HL-60/S4 treated with retinoic acid at 250 ng/mL for 4 days and 3 days (cell line): ENCODE results near the gene DYNLL1.
"Not testable (repeated sequence)": the region's sequence is repeated elsewhere in the genome, so short reads cannot be mapped to it uniquely, and the experiment has no call there.

Source experiments
- in situ Hi-C: fragments of 300-500 bp; cut with MboI; formaldehyde crosslinking; loops from 2 replicates; pipeline ENCODE4 v1.7.0; 2022; ENCODE audit warnings: low sequenced_read_pairs

Gene DYNLL1

DNA sequence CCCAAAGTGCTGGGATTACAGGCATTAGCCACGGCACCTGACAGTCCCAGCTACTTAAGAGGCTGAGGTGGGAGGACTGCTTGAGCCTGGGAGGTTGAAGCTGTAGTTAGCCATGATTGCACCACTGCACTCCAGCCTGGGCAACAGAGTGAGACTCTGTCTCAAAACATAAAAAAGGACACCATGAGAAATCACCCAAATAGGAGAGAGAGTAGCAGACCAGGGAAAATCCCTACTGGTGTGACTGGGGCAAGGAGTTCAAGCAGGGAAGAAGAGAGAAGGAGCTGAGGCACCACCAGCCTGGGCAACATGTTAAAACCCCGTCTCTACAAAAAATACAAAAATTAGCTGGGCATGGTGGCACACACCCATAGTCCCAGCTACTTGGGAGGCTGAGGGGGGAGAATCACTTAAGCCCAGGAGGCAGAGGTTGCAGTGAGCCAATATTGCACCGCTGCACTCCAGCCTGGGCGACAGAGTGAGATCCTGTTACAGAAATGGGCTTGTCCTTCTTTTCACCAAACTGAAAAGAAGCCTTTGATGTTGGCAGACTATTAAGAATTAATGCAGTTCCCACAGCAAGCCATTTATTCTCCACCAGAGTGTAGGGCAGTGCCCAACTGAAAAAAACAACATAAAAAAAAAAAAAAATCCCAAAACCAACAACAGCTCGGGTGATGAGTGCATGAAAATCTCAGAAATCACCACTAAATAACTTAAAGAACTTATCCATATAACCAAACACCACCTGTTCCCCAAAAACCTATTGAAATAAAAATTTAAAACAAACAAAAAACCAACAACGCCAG is 21.9 kb upstream of the DYNLL1 start:
- in situ Hi-C loops: no loop called here

DNA sequence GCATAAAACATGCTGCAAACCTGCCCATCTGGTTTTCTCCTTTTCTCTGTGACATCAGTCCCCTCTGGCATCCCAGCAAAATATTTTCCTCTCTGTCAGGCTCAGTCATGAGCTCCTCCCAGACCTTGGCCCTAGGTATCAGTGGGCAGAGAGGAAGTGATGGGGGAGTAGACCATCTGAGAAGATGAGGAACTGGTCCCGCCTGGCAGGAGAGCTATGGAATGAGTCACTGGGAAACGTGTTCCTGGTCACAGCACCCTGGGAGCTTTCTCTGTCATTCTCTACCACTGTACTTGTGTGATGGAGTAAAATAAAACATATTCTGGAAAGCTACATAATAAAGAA is 21.3 kb upstream of the DYNLL1 start:
- in situ Hi-C loops: no loop called here

DNA sequence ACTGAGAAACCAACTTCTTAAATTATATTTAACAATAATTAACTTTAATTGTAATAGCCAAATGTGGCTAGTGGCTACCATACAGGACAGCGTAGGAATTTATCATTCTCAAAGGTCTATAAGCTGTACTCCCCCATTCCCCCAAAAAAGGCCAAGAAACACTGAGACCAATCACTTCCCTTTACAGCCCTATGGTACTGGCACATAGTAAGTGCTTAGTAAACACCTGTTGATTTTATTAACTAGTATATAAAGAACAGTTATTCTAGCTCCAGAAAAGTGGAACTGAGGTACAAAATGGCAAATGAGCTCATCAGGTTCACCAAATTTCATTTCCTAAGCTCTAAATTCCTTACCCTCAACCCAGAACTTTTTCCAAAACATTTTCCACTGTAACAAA is 20.3 kb upstream of the DYNLL1 start:
- in situ Hi-C loops: no loop called here

DNA sequence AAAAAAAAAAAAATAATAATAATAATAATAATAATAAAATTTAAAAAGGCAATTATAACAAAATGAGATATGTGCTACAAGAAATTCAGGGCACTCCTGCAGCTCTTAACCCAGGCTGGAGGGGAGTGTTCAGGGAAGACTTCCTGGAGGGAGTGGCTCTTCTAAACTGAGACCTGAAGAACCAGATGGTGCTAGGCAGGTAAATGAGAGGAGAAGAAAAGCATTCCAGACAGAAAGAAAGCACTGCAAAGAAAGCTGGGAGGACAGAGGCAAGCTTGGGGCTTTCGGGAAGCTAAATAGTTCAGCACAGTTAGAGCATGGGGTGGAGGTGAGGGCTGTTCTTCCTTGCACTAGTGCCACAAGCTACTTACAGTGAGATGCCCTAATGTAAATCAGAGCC is 16.5 kb upstream of the DYNLL1 start:
- in situ Hi-C loops: no loop called here

DNA sequence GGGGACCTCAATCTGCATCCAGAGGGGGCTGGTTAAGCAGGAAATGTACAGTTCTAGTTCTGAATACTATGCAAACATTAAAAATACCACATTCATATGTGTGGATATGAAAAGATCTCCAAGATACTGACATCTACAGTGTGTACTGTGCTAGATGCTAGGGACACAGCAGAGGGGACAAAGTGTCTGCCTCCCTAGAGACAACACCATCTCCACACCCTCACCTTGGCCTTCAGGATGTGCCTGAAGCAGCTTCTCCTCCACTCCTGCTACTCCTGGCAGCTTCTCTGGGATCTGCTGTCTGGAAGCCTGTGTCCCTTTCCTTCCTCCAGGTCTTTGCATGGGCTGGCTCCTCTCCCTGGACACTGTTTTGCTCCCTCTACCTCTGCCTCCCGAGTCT is 15.7 kb upstream of the DYNLL1 start:
- in situ Hi-C loops: no loop called here

DNA sequence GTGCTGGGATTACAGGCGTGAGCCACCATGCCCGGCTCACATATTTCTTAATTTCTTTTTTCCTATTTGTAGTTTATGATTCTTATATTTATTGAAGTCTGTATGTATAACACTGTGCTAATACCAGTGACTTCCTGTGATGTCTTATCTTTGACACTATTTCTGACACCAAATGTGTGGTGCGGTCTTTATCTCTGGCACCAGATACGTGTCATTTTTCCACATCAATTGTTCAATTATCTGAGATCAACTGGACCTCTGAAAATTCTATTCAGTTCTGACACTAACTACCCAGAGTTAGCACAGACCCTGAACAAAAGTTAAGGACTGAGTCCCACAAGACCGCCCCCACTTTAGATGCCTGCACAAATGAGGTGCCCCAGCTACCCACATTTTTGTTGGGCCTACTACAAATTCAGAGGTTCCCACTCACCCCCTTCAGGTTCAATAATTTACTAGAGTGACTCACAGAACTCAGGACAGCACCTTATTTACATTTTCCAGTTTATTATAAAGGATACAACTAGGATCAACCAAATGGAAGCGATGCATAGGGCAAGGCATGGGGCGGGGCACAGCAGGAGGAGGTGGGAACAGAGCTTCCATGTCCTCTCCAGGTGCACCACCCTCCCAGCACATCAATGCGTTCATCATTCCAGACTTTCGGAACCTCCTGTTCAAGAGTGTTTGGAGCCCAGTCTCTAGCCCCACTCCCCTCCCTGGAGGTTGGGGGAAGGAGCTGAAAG is 14.7 kb upstream of the DYNLL1 start:
- in situ Hi-C loops: no loop called here

DNA sequence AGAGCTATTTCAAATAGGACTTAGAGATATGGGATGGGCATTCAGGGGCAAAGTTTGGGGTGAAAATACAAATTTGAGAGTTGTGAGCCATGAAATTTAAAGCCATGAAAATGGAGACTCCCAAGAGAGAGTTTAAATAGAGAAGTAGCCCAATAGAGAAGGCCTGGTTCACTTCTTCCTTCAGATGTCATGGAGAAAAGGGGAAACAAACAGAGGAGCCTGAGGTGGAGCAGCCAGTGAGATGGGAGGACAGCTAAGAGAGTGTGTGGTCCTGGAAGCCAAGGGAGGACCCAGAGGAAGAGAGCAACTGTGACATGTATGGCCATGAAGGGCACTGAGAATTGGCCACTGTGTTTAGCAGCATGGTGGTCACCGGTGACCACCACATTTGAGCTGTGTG is 12.3 kb upstream of the DYNLL1 start:
- in situ Hi-C loops: no loop called here

DNA sequence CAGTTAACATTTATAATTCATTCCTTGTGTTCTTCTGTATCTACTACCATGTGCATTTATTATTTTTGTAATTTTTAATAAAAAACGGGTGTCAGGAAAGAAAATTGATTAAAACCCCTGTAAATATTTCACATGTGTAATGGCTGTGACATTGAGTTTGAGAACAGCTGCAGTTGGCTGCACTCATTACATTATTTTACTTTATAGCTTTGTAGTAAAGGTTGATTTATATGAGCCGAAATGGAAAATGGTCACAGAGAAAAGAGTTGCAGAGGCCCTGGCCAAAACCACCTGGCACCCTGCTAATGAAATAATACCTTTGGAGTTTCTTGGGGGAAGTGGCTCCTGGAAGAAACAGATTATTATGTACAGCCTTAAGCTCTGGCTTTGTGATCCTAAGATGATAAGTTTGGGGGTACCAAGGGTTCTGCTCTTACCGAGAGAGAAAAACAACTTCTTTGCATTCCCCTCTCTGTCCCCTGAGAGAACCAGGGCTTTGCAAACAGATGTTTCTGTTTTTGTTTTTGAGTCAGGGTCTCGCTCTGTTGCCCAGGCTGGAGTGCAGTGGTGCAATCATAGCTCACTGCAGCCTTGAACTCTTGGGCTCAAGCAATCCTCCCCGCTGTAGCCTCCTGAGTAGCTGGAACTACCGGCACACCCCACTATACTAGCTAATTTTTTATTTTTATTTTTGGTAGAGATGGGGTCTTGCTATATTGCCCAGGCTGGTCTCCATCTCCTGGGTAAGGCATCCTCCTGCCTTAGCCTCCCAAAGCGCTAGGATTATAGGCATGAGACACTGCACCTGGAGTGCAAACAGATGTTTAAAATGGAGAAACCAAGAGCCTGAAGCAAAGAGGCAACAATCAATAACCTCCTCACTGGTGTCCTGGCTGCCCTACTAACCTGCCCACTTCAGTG is 9.7 kb upstream of the DYNLL1 start:
- in situ Hi-C loops: no loop called here

DNA sequence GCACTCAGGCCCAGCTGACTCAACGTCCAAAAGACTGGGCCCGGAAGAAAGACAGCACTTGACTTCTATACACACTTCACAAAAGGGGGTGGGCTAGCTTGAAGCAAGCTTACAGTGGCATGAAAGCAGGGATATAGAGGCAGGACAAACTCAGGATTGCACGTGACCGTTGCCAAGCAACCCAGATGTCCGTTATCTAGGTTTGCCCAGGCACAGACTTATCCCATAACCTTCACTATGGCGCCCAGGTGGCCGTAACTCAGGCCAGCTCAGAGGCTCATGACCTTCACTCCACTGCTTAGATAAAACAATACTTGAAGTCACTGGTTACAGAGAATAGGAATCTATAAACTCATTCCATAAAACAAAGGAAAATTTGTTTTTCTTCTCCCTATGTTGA is 8.4 kb upstream of the DYNLL1 start:
- in situ Hi-C loops: not testable (repeated sequence)

DNA sequence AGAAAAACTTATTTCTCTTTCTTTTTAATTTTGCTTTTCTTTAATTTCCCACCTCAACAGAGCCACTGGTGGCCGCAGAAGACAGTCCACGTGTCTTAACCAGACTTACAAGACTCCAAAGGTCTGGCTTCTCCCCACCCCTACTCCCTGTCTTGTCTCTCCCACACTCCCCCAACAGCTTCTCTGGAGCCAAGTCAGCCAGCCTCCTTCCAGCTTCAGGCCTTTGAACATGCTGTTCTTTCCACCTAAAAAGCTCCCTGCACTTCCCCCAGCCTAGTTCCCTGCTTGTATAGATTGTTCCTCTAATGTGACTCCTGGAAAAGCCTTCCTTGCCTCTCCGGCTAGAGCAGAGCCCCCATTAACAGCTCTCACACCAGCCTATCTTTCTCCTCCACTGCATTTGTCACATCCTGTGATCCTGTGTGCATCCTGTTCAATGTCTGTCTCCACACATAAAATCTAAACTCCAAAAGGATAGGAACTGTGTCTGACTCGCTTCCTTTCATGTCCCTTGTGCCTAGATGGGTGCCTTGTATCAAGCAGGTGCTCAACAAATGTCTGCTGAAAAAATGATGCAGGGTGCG is 7.8 kb upstream of the DYNLL1 start:
- in situ Hi-C loops: no loop called here

DNA sequence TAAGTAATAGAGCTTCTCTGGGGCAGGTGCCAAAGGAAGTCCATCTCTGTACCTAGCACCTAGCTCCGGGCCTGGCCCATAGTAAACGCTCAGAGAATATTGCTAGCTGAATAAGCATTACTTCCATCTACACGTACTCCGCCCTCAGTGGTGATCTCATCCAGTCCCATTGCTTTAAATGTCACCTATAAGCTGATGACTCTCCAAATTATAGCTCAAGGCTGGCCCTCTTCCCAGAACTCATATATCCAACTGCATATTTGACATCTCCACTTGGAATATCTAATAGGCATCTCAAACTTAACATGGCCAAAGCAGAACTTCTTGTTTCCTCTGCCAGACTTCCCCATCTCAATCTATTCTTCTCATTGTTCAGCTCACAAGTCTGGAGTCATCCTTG is 6.9 kb upstream of the DYNLL1 start:
- in situ Hi-C loops: no loop called here

DNA sequence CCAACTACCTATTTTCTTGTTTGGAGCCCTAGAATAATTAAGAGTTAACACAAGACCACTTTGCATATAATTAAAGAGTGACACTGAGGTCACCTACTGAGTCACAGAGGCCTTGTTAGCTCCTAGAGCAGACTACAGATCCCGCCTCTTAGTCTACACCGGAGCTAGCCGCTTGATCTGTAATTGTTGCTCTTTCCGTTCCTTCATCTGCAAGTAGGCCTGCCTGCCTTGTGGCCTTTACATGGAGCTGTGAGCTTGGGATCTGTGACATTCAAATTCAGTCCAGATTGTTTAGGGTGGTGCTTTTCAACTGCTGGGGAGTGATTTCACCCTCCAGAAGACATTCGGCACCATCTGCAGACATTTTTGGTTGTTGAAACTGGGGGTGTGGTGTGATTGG is 5.6 kb upstream of the DYNLL1 start:
- in situ Hi-C loops: no loop called here

DNA sequence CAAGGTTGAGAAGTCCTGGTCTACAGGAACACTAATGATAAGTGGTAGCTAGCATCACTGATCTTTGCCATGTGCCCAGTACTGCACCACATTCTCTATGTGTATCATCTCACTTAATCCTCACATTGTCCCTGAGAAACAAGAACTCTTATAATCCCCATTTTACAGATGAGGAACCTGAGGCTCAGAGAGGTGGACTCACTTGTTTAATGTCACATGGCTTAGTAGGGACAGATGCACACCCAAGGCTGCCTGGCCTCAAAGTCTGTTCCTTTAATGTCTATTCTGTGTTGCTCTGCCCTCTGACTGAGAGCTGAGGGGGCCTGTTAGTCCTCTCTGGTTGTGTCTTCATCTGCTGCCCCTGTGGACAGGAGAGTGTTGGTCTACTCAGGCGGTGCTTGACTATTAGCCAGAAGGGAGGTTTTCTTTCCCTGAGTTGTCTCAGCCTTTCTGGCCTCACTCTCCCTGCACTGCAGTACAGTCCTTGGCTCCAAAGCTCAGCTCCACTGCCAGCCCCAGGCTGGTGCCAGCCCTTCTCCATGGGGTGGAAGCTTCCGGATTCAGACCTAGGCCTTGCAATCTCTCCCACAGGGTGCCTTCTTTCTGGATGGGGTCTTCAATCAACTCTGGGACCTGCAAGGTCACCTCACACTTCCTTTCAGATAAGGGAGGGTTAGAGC is 4.9 kb upstream of the DYNLL1 start:
- in situ Hi-C loops: no loop called here

DNA sequence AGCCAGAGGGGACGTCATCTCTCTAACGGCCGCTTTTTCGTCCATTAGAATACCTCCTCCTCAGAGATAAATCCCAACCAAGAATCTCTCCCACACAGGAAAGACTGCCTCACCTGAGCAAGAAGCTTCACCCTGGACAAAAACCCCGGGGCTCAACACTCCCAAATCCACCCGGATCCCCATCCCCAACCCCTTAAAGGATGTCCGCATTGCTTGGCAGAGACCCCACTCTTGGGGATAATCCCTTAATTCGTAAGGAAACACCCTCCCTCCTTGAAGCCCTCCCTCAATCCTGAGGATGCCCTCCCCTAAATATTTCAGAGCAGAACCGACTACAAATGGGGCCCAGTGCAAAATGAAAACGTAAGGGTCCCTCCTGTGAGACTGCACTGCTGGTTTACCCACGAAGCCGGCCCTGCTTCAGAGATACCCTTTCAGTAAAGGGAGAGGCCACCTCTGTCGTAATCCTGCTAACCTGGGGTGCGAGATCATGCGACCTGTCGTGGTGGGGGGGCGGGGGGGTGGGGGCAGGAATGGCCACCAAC is 655 bp upstream of the DYNLL1 start:
- in situ Hi-C loops: no loop called here

DNA sequence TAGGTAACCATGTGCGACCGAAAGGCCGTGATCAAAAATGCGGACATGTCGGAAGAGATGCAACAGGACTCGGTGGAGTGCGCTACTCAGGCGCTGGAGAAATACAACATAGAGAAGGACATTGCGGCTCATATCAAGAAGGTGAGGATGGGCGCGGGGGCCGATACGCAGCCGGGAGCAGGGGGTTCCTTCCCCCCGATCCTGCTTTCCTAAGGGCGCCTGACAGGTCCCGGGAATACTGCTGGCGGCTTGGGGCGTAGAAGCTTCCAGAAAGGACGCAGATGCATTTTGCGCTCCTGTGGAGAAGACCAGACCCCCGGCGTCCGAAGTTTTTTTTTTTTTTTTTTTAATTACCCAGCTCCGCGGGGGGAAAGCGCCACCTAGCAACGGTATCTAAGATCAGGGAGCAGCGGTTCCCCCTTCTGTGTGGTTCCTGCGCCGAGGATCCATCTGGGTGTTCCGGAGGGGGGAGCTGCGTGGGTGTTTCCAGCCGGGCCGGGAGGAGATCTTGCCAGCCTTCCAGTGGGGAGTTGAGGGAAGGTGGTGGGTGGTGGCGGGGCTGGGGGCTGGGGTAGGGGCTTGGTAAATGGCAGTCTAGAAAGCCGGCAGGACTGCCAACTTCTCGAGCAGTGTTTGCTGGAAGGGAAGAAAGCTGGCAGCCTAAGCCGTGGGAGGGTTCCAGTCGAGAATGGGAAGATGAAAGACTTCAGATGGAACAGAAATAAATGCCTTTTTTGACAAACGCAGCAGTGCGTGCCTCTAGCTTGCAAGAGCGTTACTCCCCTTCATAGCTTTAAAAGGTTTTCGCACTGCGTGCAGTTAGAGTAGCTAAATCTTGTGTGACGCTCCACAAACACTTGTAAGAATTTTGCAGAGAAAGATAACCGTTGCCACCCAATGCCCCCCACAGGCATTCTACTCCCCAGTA is 764 bp downstream of the DYNLL1 start:
- in situ Hi-C loops: no loop called here

DNA sequence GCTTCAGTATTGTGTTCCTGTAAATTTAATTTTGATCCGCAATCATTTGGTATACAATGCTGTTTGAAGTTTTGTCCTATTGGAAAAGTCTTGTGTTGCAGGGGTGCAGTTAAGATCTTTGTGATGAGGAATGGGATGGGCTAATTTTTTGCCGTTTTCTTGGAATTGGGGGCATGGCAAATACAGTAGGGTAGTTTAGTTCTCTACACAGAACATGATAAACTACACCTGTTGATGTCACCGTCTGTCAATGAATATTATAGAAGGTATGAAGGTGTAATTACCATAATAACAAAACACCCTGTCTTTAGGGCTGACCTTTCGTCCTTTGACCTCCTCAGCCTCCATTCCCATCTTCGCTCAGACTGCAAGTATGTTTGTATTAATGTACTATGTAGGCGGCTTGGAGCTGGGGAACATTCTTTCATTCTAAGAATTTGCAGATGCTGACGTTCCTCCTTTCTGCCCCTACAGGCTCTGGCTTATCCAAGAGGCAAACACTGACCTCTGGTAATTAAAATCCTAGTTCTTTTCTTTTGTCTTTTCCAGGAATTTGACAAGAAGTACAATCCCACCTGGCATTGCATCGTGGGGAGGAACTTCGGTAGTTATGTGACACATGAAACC is 1.7 kb downstream of the DYNLL1 start:
- in situ Hi-C loops: no loop called here

DNA sequence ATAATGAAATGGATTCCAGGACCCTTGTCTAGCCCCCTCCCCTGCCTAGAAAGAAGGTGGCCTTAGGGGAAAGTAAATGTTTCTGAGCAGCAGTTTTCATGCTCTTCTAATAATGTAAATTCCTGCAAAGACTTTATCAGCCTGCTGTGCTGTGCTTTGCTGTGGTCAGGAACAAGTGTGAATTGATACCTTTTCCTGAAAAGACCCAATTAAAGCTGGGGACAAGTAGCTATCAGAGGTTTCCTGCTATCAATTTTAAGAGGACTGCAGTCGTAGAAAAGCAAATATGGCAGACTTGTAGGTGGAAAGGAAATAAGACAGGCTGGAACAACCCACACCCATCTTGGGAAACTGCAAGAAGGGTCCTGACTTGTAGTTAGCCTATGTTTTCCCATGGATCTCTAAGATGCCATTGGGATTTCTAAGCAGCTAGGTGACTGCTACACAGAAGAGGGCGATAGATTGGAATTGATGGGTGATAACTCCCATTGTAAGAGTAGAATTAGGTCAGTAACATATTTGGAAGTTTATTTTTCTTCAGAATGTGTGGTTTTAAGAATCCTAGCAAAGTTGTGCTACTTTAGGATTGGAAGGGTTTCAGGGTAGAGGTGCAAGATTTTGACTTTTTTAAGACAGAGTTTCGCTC is 3.1 kb downstream of the DYNLL1 start:
- in situ Hi-C loops: no loop called here

DNA sequence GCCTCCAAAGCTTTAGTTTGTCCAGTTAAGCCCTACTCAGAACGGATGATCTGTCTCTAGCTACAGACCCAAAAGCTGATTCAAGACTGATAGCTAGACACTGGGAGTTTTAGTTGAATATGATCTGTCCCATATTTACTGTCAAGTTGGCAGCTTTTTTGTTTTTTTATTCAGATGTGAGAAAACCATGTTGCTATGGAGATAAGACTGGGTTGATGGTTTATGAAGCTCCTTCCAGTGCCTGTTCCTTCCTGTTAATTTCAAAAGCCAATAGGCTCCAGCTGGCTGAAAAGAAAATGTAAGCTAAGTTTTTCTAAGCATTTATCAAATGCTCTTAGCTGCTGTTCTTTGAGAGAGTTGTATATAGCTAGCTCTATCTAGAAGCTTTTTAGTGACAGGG is 4.7 kb downstream of the DYNLL1 start:
- in situ Hi-C loops: no loop called here
